CD4-positive, alpha-beta T cell (primary cell): ENCODE results near the gene STRN4. TPM values are rescaled to one million over a fixed set of nuclear protein-coding genes. Genes with fewer than 3 reads are reported as not detected.

ENCODE experiments used
- ATAC-seq: fragments of 200-7000 bp; cut with Tn5 transposase; one replicate; pipeline ENCODE4 v1.10.0; 2022; ENCODE audit warnings: mild to moderate bottlenecking; ENCODE audit not compliant: poor library complexity
- CTCF ChIA-PET: fragments of 350-600 bp; sonication (Branson Sonifier 250); formaldehyde crosslinking; loops from one replicate; lab custom pipeline; 2021; ENCODE audit warnings: antibody characterized with exemption, inconsistent platforms; lab: Charles Lee
- POLR2A ChIA-PET: fragments of 350-600 bp; sonication (Branson Sonifier 250); formaldehyde crosslinking; loops from one replicate; lab custom pipeline; 2021; ENCODE audit warnings: antibody characterized with exemption, inconsistent platforms; lab: Charles Lee
- DNase-seq, 14 experiments: peaks; one replicate each; pipeline ENCODE4 v3.0.0-alpha.2; 2013 to 2020; ENCODE audit warnings: mixed read lengths in 2 of 14
- H3K27ac ChIP-seq, 2 donors: one replicate each; pipeline versions ENCODE4 v1.5.1 to v1.7.0; 2013; ENCODE audit warnings: low read length in 2 of 2, low read depth in 1 of 2, mild to moderate bottlenecking in 1 of 2
- H3K27me3 ChIP-seq, 2 experiments: 1 replicate in 1 of 2; 2 replicates in 1 of 2; pipeline versions ENCODE4 v1.6.1 to v1.7.0; 2013; ENCODE audit warnings: low read length in 2 of 2, control low read depth in 1 of 2, mild to moderate bottlenecking in 1 of 2, moderate library complexity in 1 of 2; ENCODE audit not compliant: insufficient read depth in 2 of 2, control insufficient read depth in 1 of 2
- H3K36me3 ChIP-seq: one replicate; pipeline ENCODE4 v1.6.1; 2013; ENCODE audit warnings: low read length, control low read depth; ENCODE audit not compliant: insufficient read depth
- H3K4me1 ChIP-seq: one replicate; pipeline ENCODE4 v1.6.1; 2013; ENCODE audit warnings: low read length, control low read depth; ENCODE audit not compliant: insufficient read depth
- H3K4me3 ChIP-seq: one replicate; pipeline ENCODE4 v1.5.1; 2013; ENCODE audit warnings: mild to moderate bottlenecking, low read length, moderate library complexity
- H3K9me3 ChIP-seq, 2 experiments: 1 replicate in 1 of 2; 2 replicates in 1 of 2; pipeline versions ENCODE4 v1.6.1 to v1.7.0; 2013; ENCODE audit warnings: low read length in 2 of 2, mild to moderate bottlenecking in 2 of 2, control low read depth in 1 of 2, moderate library complexity in 1 of 2; ENCODE audit not compliant: control insufficient read depth in 1 of 2, insufficient read depth in 1 of 2
- H3K27ac Mint-ChIP-seq: one replicate; pipeline ENCODE4 v1.8.0; 2020; ENCODE audit warnings: mixed read lengths
- H3K27me3 Mint-ChIP-seq: one replicate; pipeline ENCODE4 v1.8.0; 2021; ENCODE audit warnings: mixed read lengths
- H3K36me3 Mint-ChIP-seq: one replicate; pipeline ENCODE4 v1.8.0; 2021; ENCODE audit warnings: low read depth, mixed read lengths
- H3K4me1 Mint-ChIP-seq: one replicate; pipeline ENCODE4 v1.8.0; 2021; ENCODE audit warnings: low read depth, mixed read lengths
- H3K4me3 Mint-ChIP-seq: one replicate; pipeline ENCODE4 v1.8.0; 2020; ENCODE audit warnings: mild to moderate bottlenecking, mixed read lengths
- H3K9me3 Mint-ChIP-seq: one replicate; pipeline ENCODE4 v1.8.0; 2020; ENCODE audit warnings: mixed read lengths
- intact Hi-C, 2 experiments: fragments of 100-400 bp; cut with DNase I in 1 of 2; cut with micrococcal nuclease in 1 of 2; formaldehyde crosslinking; loops; one replicate each; pipeline versions ENCODE4 v1.15.1 to v1.9.0; 2023 to 2025; cut with DNase I, micrococcal nuclease
- total RNA-seq, 174 experiments: library from RNA in 2 of 174; stranded (reverse) in 2 of 174; gene quantifications; one replicate each; pipeline ENCODE4 v1.2.3 and lab custom pipeline; 2021 to 2026
- TF ChIP-seq, protein P1 (sequence below): fragments of 200-600 bp; IDR thresholded peaks from one replicate; pipeline ENCODE4 v1.8.0; 2022; ENCODE audit warnings: antibody characterized with exemption, mild to moderate bottlenecking

Gene STRN4
- total RNA-seq, 2 experiments from 2014 or later: 90.0 to 94.0 TPM

DNA sequence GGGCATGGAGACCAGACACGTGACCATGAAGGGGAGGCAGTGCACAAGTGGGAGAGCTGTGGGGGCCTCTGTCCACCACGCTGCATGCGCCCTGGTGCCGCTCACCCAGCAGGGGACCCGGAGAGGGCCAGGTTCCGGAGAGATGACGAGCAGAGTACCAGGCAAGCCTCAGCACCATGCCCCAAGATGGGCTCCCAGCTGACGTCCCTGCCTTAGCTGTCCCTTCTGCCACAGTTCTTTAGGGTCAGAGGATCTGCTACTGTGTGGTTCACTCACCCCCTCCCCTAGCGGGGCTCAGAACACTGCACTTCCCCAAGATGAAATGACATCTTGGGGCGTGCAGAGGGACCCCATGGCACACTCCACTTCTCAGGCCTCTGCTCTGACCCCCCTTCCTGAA is 19.7 kb downstream of the STRN4 start:
- no peak overlapping the region for H3K4me3 Mint-ChIP-seq
- ChIA-PET CTCF (interaction anchor here (0.5 to 0.7 kb wide), 2 partner anchors 112 to 185 kb away, joined by 3 read pairs; no protein-coding TSS in a partner anchor), POLR2A (interaction anchor here (0.8 kb wide), 1 partner anchor 8 kb away, joined by 3 read pairs; no protein-coding TSS in a partner anchor)
- H3K36me3 Mint-ChIP-seq: peaks cover 74% of the 10 kb centered on the region
- Histone ChIP-seq H3K9me3 (no peaks in the 10 kb centered on the region), H3K27ac (no peak overlapping the region), H3K4me1 (peaks cover 17% of the 10 kb centered on the region), H3K36me3 (peaks cover 96% of the 10 kb centered on the region), H3K27me3 (no peaks in the 10 kb centered on the region), H3K4me3 (no peak overlapping the region)
- TF ChIP-seq, protein P1, sequence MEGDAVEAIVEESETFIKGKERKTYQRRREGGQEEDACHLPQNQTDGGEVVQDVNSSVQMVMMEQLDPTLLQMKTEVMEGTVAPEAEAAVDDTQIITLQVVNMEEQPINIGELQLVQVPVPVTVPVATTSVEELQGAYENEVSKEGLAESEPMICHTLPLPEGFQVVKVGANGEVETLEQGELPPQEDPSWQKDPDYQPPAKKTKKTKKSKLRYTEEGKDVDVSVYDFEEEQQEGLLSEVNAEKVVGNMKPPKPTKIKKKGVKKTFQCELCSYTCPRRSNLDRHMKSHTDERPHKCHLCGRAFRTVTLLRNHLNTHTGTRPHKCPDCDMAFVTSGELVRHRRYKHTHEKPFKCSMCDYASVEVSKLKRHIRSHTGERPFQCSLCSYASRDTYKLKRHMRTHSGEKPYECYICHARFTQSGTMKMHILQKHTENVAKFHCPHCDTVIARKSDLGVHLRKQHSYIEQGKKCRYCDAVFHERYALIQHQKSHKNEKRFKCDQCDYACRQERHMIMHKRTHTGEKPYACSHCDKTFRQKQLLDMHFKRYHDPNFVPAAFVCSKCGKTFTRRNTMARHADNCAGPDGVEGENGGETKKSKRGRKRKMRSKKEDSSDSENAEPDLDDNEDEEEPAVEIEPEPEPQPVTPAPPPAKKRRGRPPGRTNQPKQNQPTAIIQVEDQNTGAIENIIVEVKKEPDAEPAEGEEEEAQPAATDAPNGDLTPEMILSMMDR: no peak
- no peaks in the 10 kb centered on the region for H3K27me3 Mint-ChIP-seq
- intact Hi-C loops: no loop called here
- DNase-seq (peak in 1 of 14 experiments; percentile 8), ATAC-seq (no peak)
- peaks cover 11% of the 10 kb centered on the region for H3K4me1 Mint-ChIP-seq
- no peaks in the 10 kb centered on the region for H3K9me3 Mint-ChIP-seq
- H3K27ac Mint-ChIP-seq: no peak overlapping the region

DNA sequence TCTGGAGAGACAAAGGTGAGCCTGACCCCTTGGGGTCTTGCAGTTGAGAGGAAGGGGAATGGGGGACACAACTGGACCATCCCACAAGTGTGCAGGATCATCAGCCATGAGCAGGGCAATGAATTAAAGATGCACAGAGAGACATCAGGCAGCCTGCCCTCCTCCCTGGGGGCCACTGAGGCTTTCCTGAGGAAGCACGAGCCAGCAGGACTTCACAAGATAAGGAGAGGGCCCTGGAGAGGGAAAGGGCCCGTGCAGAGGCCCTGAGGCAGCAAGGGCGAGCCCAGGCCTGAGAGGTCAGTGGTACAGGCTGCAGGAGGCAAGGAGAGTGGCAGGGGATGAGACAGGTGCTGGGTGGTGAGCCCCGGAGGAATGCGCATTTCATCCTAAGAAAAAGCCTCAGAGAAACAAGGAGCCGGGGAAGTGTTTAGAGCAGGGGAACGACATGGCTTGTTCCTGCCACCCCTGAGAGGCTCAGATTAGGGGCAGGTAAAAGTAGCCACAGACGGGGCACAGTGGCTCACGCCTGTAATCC is 20.3 kb downstream of the STRN4 start:
- DNase-seq (peak in 1 of 14 experiments; percentile 4), ATAC-seq (no peak)
- intact Hi-C loops: no loop called here
- ChIA-PET CTCF (no interaction called here), POLR2A (no interaction called here)
- TF ChIP-seq, protein P1: no peak
- Histone ChIP-seq H3K27ac (no peak overlapping the region), H3K27me3 (no peaks in the 10 kb centered on the region), H3K9me3 (no peaks in the 10 kb centered on the region), H3K36me3 (peaks cover 90% of the 10 kb centered on the region), H3K4me1 (peaks cover 17% of the 10 kb centered on the region), H3K4me3 (no peak overlapping the region)
- H3K27me3 Mint-ChIP-seq: no peaks in the 10 kb centered on the region
- H3K36me3 Mint-ChIP-seq: peaks cover 73% of the 10 kb centered on the region
- H3K4me3 Mint-ChIP-seq: no peak overlapping the region
- no peak overlapping the region for H3K27ac Mint-ChIP-seq
- peaks cover 11% of the 10 kb centered on the region for H3K4me1 Mint-ChIP-seq
- H3K9me3 Mint-ChIP-seq: no peaks in the 10 kb centered on the region

DNA sequence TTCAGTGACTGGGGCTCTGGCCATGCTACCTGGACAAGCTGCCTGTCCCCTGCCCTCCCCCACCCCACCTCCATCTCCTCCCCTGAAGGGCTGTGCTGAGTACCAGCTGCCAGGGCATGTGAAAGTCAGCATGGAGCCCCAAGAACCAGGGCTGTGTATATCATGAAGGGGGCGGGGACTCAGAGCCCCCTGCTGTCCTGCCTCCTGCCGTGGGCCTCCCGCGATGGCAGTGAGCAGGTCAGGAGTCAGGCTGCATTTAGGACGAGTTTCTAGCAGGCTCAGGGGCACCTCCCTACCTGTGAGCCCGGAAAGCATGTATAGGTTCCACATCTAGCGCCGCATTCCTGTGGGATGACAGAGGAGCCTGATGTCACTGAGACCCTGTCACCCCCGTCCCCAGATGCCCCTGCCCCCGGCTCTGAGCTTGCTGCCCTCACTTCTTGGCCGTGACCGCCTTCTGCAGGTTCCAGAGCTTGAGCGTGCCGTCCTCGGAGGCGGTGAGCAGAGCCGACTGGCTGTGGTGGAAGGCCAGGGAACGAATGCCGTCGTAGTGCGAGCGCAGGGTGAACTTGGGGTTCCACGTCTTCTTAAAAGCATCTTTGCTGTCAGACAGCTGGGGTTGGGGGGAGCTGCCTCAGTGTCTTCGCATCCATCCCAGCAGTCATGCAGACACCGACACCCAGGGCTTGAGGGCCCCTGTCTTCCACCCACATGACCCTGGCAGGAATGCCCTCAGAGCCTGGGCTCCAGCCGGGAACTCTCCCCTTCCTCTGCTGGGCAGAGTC is 21.0 kb downstream of the STRN4 start:
- peak in 1 of 14 experiments; percentile 14 for DNase-seq
- ChIA-PET POLR2A (no interaction called here), CTCF (no interaction called here)
- Histone ChIP-seq H3K4me3 (no peak overlapping the region), H3K4me1 (peaks cover 17% of the 10 kb centered on the region), H3K9me3 (no peaks in the 10 kb centered on the region), H3K36me3 (peaks cover 90% of the 10 kb centered on the region), H3K27me3 (no peaks in the 10 kb centered on the region), H3K27ac (no peak overlapping the region)
- TF ChIP-seq, protein P1: no peak
- intact Hi-C loops: no loop called here
- no peaks in the 10 kb centered on the region for H3K9me3 Mint-ChIP-seq
- no peak for ATAC-seq
- peaks cover 69% of the 10 kb centered on the region for H3K36me3 Mint-ChIP-seq
- H3K4me3 Mint-ChIP-seq: no peak overlapping the region
- no peak overlapping the region for H3K27ac Mint-ChIP-seq
- H3K4me1 Mint-ChIP-seq: peaks cover 11% of the 10 kb centered on the region
- no peaks in the 10 kb centered on the region for H3K27me3 Mint-ChIP-seq
